Activated T-helper 17 cell treated with anti-CD3 and anti-CD28 coated beads, Interleukin-2, amount 50 U/mL, for 72 hours (primary cell): ENCODE data around the gene OTOP3. TPM values are rescaled to one million over a fixed set of nuclear protein-coding genes. Genes with fewer than 3 reads are reported as not detected.
"Not testable (repeated sequence)": the region's sequence is repeated elsewhere in the genome, so short reads cannot be mapped to it uniquely, and the experiment has no call there.

Source experiments
- ATAC-seq: fragments of 150-1000 bp; cut with Tn5 transposase; replicated peaks from 2 replicates; pipeline ENCODE4 v1.10.0; 2021; ENCODE audit warnings: mild to moderate bottlenecking, moderate library complexity
- H3K27ac Mint-ChIP-seq: one replicate; pipeline ENCODE4 v1.8.0; 2022; ENCODE audit warnings: mixed read lengths
- H3K27me3 Mint-ChIP-seq: one replicate; pipeline ENCODE4 v1.8.0; 2022; ENCODE audit warnings: mixed read lengths
- H3K36me3 Mint-ChIP-seq: one replicate; pipeline ENCODE4 v1.8.0; 2022; ENCODE audit warnings: low read depth, mild to moderate bottlenecking, mixed read lengths
- H3K4me1 Mint-ChIP-seq: one replicate; pipeline ENCODE4 v1.8.0; 2022; ENCODE audit warnings: mixed read lengths
- H3K4me3 Mint-ChIP-seq: one replicate; pipeline ENCODE4 v1.8.0; 2022; ENCODE audit warnings: mild to moderate bottlenecking, mixed read lengths
- H3K9me3 Mint-ChIP-seq: one replicate; pipeline ENCODE4 v1.8.0; 2022; ENCODE audit warnings: mixed read lengths
- total RNA-seq, 2 donors: library from RNA; stranded (reverse); gene quantifications; one replicate each; pipeline ENCODE4 v1.2.3, GENCODE V29; 2022

The OTOP3 gene
- total RNA-seq, 2 donors from 2014 or later = not detected

DNA sequence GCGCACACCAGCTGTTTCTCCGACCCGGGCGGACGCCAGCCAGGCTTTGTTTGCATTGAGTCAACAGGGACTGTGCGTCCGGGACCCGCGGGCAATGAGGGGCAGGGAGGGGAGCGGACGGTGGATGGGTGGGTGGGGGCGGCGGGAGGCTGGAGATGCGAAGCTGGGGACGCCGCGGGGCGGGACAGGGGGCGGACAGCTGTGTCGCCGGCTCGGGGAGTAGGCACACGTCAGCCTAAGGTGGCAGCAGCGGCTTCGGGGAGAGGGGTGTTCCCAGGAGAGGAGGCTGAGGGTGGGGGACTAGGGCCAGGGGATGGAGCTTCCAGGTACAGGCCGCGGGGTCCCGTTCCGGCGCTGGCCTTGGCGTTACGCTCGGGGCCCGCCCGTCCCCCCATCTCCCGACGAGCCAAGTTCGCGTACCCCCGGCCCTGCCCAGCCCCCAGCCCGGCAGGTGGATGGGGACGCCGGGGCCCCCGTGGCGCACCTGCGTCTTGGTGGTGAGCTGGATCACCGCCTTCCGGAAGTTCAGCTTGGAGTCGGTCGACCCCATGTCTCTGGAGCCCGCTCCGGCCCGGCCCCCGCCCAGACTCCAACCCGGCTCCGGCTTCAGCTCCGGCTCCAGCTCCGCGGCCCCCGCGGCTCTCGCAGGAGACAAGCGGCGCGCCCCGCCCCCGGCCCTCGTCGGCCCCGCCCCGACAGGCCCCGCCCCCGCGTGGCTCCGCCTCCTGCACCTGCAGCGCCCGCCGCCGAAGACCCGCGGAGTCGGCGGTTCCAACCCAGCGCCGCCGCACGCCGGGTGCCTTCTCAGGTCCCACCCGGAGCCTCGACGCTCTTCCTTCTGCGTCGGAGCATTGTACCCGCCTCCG lies 36.6 kb downstream of the OTOP3 start, which contains the start of gene HID1:
Gene HID1, minus strand, starts transcription at position 653 of the 866 bp plus-strand sequence. Its CDS starts 103 bp downstream, at position 550.
- H3K4me3 Mint-ChIP-seq = peak within 1 kb of the TSS; percentile 90
- no peaks in the 10 kb centered on the region for H3K9me3 Mint-ChIP-seq
- no peaks in the 10 kb centered on the region for H3K36me3 Mint-ChIP-seq
- H3K4me1 Mint-ChIP-seq = peaks cover 5% of the 10 kb centered on the region
- peaks cover 6% of the 10 kb centered on the region for H3K27me3 Mint-ChIP-seq
- ATAC-seq = peak; percentile 92
- peak within 1 kb of the TSS; percentile 68 for H3K27ac Mint-ChIP-seq

DNA sequence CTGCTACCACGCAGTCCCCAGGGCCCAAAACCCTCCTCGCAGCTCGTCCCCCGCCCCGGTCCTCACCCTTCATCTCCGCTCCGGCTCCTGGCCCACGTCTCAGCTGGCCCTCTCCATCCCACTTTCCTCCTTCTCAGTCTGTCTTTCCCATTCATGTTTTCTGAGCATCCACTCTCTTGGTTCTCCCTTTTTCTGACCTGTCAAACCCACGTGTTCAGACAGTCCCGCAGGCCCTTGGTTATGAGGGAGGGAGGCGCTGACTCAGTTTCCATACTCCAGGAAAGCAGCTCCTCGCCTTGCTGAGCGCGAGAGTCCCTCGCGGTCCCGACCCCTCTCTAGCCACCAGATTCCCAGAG lies 37.3 kb downstream of the OTOP3 start:
- Mint-ChIP-seq H3K27ac (peak overlapping the region; percentile 68), H3K4me3 (peak overlapping the region; percentile 90), H3K36me3 (no peaks in the 10 kb centered on the region), H3K9me3 (no peaks in the 10 kb centered on the region), H3K27me3 (peaks cover 6% of the 10 kb centered on the region), H3K4me1 (peaks cover 5% of the 10 kb centered on the region)
- no peak for ATAC-seq

DNA sequence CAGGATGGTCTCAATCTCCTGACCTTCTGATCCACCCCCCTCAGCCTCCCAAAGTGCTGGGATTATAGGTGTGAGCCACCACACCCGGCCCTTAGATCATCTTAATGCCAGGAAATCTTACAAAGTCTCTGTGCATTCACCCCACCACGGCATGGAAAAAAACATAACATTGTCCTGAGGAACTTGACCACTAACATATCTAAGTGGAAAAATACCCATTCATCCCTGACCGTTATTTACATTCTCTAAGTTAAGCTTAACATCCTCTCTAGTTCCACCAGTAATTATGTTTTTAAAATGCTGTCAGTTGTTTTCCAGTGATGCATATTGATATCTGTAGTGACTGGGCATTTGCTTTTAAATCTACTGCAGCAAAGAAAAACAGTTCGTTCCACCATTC lies 40.2 kb downstream of the OTOP3 start:
- H3K36me3 Mint-ChIP-seq = no peaks in the 10 kb centered on the region
- no peaks in the 10 kb centered on the region for H3K9me3 Mint-ChIP-seq
- no peak for ATAC-seq
- H3K27me3 Mint-ChIP-seq = peaks cover 6% of the 10 kb centered on the region
- H3K27ac Mint-ChIP-seq = no peak overlapping the region
- H3K4me1 Mint-ChIP-seq = peaks cover 5% of the 10 kb centered on the region
- no peak overlapping the region for H3K4me3 Mint-ChIP-seq

DNA sequence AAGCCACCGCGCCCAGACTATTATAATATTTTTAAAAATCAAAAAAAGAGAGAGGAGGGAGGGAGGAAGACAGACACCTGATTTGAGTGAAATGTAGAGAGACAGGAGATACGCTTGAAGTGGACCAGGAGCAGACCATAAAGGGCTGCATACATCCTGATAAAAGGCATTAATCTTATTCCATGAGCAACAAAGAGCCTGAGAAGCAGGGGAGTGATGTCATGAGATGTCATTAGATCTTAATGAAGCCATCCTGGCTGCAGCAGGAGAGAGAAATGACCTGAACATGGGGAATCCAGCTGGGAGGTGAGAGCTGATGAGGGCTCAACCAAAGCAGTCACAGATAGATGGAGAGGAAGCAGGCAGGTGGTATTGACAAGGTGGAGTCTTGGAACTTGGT lies 42.1 kb downstream of the OTOP3 start:
- Mint-ChIP-seq H3K9me3 (no peaks in the 10 kb centered on the region), H3K4me1 (peaks cover 9% of the 10 kb centered on the region), H3K4me3 (no peak overlapping the region), H3K36me3 (no peaks in the 10 kb centered on the region), H3K27me3 (peaks cover 5% of the 10 kb centered on the region), H3K27ac (no peak overlapping the region)
- ATAC-seq = no peak

DNA sequence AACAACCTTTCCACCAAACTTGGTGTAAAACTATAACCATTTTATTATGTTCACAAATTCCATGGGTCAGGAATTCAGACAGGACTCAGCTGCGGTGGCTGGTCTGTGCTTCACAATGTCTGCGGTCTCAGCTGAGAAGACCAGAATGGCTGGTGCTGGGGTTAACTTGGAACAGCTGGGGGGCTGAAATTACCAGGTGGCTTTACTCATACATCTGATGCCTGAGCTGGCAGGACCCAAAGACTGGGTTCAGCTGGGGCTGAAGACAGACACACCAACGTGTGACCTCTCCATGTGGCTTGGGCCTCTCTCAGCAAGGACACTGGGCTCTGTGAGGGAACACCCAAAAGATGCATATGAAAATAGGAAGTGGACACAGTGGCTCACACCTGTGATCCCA lies 42.5 kb downstream of the OTOP3 start:
- H3K36me3 Mint-ChIP-seq = no peaks in the 10 kb centered on the region
- H3K9me3 Mint-ChIP-seq = no peaks in the 10 kb centered on the region
- H3K4me1 Mint-ChIP-seq = peaks cover 5% of the 10 kb centered on the region
- ATAC-seq = no peak
- no peak overlapping the region for H3K27ac Mint-ChIP-seq
- H3K27me3 Mint-ChIP-seq = peaks cover under 1% of the 10 kb centered on the region
- H3K4me3 Mint-ChIP-seq = no peak overlapping the region

DNA sequence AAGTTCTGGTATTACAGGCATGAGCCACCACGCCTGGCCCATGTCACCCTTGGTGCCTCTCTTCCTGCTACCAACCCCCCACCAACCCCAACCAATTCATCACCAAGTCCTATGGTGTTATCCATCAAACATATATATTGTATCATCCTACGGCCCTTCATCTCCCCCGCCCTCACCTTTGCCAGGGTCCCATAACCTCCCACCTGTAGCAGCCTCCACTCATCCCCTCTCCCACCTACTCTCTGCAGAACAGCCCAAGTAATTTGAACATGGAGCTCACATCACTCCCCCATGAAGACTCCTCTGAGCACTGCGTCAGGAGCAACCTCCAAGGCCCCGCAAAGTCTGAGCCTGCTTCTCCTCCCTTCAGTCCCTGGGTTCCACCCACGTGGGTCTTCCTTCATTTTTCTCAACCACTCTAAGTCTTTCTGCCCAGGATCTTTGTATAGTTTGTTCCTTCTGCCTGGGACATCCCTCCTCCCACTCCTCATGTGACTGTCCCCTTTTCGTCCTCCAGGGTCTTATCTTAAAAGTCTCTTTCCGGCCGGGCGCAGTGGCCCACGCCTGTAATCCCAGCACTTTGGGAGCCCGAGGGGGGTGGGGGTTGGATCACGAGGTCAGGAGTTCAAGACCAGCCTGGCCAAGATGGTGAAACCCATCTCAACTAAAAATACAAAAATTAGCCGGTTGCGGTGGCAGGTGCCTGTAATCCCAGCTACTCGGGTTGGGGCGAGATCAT lies 43.9 kb downstream of the OTOP3 start:
- Mint-ChIP-seq H3K4me3 (no peak overlapping the region), H3K9me3 (no peaks in the 10 kb centered on the region), H3K27ac (no peak overlapping the region), H3K36me3 (no peaks in the 10 kb centered on the region), H3K27me3 (no peaks in the 10 kb centered on the region), H3K4me1 (peaks cover 5% of the 10 kb centered on the region)
- no peak for ATAC-seq

DNA sequence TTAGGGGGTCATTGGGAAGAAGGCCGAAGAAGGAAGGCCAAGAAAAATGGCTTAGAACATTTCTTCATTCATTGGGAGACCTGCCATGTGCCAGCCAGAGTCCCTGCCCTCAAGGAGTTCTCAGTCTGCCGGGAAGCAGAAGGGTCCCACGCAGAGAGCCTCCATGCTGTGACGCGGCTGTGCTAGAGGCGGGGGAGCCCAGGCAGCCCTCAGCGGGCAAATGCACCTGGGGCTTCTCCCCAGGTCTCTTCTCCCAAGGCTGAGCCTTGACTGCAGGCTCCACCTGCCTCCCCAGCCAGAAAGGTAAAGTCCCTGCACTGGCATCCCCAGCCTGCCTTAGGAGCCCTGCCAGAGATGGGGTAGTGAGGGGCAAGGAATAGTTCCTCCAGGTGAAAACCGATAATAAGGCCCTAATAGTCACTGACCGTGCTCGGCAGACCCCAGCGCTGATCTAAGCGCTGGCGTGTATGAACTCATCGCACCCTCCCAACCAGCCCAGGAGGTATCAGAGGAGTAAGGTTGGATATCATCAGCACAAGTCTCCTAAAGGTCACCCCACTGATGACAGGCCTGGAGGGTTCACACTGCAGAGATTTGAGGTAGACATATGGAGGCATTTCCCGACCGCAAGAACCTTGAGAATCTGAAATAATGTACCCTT lies 45.8 kb downstream of the OTOP3 start:
- peak overlapping the region; percentile 83 for H3K27ac Mint-ChIP-seq
- H3K4me3 Mint-ChIP-seq = peak overlapping the region; percentile 90
- H3K9me3 Mint-ChIP-seq = no peaks in the 10 kb centered on the region
- H3K4me1 Mint-ChIP-seq = peaks cover 5% of the 10 kb centered on the region
- no peaks in the 10 kb centered on the region for H3K36me3 Mint-ChIP-seq
- no peaks in the 10 kb centered on the region for H3K27me3 Mint-ChIP-seq
- peak; percentile 29 for ATAC-seq

DNA sequence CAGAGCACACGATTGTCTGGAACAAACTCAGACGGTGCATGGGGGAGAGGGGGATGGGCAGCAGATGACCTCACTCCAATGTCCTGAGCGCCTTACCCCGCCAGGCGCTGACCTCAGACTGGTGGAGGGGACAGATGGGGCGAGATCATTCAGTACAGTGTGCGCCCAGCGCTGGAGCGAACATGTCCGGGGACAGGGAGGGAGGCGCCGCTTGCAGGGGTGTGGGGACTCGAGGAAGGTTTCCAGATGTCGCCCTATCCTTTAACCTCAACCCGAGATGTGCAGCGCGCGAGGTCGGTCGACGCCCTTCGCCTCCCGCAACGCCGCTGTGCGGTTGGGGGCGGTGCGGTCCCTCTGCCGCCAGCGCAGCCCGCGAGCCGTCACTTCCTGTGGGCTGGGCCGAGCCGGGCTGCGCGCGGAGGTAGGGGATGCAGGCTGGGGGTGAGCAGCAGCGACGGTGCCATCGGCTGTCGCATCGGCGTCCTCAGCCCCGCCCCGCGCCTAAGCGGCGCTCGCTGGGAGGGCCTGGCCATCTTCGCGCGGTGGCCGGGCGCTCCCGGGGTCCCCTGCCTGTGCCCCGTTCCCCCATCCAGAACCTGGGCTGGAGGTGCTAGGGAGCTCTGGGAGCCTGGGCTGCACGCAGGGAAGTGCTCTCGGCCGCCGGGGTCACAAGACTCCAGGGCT lies 46.4 kb downstream of the OTOP3 start:
- Mint-ChIP-seq H3K4me1 (peaks cover 5% of the 10 kb centered on the region), H3K4me3 (peak overlapping the region; percentile 90), H3K36me3 (no peaks in the 10 kb centered on the region), H3K27ac (peak overlapping the region; percentile 83), H3K9me3 (no peaks in the 10 kb centered on the region), H3K27me3 (no peaks in the 10 kb centered on the region)
- peak; percentile 97 for ATAC-seq

DNA sequence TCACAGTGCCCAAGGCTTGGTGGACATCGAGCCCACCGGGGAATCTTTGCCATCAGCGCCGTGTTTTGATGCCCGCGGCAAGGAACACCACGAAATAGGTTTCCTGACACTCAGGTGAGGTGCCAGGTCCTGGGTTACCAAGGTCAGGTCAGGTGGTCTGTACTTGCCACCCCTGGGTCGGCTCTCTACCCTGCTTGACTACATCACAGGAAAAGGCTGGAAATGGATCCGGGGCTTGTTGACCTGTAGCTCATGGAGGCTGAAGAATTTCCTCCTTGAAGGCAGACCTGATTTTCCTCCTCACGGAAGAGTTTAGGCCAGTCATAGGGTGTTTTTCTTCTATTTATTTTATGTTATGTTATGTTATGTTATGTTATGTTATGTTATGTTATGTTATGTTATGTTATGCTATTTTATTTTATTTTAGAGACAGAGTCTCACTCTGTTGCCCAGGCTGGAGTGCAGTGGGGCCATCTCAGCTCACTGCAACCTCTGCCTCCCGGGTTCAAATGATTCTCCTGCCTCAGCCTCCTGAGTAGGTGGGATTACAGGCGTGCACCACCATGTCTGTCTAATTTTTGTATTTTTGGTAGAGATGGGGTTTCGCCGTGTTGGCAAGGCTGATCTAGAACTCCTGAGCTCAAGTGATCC lies 47.1 kb downstream of the OTOP3 start:
- H3K27ac Mint-ChIP-seq, H3K4me1 Mint-ChIP-seq, ATAC-seq, H3K9me3 Mint-ChIP-seq, H3K36me3 Mint-ChIP-seq, H3K27me3 Mint-ChIP-seq: not testable (repeated sequence)
- peak overlapping the region; percentile 90 for H3K4me3 Mint-ChIP-seq

DNA sequence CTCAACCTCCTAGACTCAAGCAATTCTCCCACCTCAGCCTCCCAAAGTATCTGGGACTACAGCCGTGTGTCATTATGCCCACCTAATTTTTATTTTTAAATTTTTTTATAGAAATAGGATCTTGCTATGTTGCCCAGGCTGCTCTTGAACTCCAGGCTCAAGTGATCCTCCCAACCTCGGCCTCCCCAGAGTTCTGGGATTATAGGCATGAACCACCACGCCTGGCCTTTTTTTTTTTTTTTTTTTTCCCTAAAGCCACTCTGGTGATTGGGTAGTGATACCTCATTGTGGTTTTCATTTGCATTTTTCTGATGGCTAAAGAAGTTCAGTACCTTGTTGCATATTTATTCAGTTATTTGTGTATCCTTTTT lies 50.5 kb downstream of the OTOP3 start:
- H3K4me1 Mint-ChIP-seq = peaks cover 5% of the 10 kb centered on the region
- H3K36me3 Mint-ChIP-seq = no peaks in the 10 kb centered on the region
- no peaks in the 10 kb centered on the region for H3K27me3 Mint-ChIP-seq
- H3K4me3 Mint-ChIP-seq = no peak overlapping the region
- no peak overlapping the region for H3K27ac Mint-ChIP-seq
- no peak for ATAC-seq
- no peaks in the 10 kb centered on the region for H3K9me3 Mint-ChIP-seq

DNA sequence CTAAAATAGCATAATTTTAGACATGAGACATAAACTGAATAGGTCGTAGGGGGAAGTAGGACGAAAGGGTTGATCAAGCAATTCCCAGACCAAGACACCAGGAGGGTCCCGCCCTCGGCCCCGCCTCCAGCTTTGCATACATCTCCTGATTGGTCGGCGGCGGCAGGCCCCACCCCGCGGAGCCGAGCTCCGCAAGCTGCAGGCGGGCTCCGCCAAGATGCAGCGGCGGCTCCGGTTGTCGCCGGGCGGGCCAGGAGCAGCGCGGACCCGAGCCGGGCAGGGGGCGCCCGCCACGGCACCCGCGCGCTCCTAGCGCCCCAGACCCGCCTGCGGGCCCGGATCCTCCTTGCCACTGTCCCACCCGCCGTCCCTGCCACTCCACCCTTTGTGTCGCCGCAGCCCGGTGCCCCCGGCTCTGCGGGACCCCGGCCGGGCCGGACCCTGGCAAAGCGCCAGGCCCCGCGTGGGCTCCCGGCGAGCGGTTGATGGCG lies 51.8 kb downstream of the OTOP3 start, which contains the start of gene CDR2L:
Gene CDR2L, plus strand, starts transcription at position 215 of the 491 bp plus-strand sequence. CDS start 412 bp downstream, outside the sequence.
- no peaks in the 10 kb centered on the region for H3K36me3 Mint-ChIP-seq
- H3K4me1 Mint-ChIP-seq = no peaks in the 10 kb centered on the region
- H3K27ac Mint-ChIP-seq = no peak within 1 kb of the TSS
- H3K9me3 Mint-ChIP-seq = no peaks in the 10 kb centered on the region
- ATAC-seq = peak; percentile 99
- H3K4me3 Mint-ChIP-seq = peak within 1 kb of the TSS; percentile 86
- no peaks in the 10 kb centered on the region for H3K27me3 Mint-ChIP-seq

DNA sequence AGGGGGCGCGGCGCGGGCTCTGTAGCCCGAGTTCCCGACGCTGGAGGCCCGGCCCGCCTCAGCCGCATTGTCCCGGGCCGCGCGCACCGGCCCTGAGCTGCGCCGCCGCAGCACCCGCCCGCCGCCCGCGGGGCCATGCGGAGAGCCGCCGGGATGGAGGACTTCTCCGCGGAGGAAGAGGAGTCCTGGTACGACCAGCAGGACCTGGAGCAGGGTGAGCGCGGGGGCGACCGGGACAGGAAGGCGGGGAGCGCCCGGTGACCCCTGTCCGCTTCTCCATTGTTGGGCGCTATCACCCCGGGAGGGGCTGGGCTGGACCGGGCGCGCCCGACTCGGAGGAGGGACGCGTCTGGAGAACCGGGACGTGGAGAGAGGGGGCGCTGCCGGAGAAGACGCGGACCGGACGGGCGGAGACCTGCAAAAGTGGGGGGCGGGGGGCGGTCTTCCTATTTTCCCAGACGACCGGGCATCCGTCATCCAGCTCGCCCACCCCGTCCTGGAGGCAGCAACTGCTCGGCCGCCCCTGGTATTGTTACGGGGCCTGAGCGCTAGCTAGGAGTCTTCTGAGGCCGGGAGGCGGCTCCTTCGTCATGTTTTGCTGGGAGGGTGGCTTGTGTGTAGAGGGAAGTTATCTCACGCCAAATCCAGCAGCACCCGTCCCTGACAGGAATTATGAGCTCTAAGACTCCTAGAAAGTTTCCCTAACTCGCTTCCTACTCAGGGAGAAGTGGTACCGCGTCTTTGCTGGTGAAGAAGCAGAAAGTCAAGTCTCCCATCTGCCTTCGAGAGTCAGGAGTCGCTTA lies 52.4 kb downstream of the OTOP3 start:
- H3K9me3 Mint-ChIP-seq = no peaks in the 10 kb centered on the region

DNA sequence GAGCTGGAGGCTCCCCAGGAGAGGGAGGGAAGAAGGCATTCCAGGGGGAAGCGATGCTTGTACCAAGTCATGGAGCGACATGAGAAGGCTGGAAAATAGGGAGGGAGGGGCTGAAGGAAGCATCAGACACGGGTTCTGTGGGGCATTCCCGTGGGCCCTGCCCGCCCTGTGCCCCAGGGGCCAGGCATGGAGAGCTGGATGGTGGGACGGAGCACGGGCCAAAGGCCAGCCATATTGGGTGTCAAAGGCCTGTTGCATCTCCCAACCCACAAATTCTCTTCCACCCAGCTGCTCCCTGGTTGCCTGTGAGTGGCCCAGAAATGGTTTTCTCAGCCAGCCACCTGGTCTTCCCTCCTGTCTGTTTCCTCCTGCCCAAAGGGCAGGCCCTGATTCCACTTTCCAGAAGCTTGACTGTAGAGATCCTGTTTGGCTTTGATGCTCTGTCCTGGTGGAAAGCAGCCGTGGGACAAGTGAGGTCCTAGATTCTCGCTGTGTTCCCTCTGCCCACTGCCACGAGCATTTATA lies 54.9 kb downstream of the OTOP3 start:
- Mint-ChIP-seq H3K9me3 (no peaks in the 10 kb centered on the region), H3K4me1 (no peaks in the 10 kb centered on the region), H3K27me3 (no peaks in the 10 kb centered on the region), H3K4me3 (no peak overlapping the region), H3K36me3 (no peaks in the 10 kb centered on the region), H3K27ac (no peak overlapping the region)
- no peak for ATAC-seq

More for the DNA sequence above, 52.4 kb downstream of the OTOP3 start:
- Mint-ChIP-seq H3K27ac (no peak overlapping the region), H3K27me3 (no peaks in the 10 kb centered on the region), H3K4me3 (peak overlapping the region; percentile 50), H3K4me1 (no peaks in the 10 kb centered on the region), H3K36me3 (no peaks in the 10 kb centered on the region)
- ATAC-seq = peak; percentile 64
